Gastrocnemius medialis (tissue), 4 donors: ENCODE results near the gene KRT20.

Experiments
- POLR2A ChIP-seq, 2 donors: fragments of 450-650 bp; IDR thresholded peaks; one replicate each; pipeline ENCODE4 v1.6.1; 2017; ENCODE audit warnings: antibody characterized with exemption in 2 of 2, mild to moderate bottlenecking in 2 of 2, moderate library complexity in 2 of 2
- TF ChIP-seq, protein P1 (sequence below), 5 experiments: fragments of 450-650 bp in 3 of 5; fragments of 200-600 bp in 2 of 5; sonication (generic) in 2 of 5; IDR thresholded peaks in 4 of 5; conservative IDR thresholded peaks in 1 of 5; 1 replicate in 4 of 5; 2 replicates in 1 of 5; pipeline ENCODE4 v1.5.1; 2016 to 2019; ENCODE audit warnings: antibody characterized with exemption in 5 of 5, mild to moderate bottlenecking in 3 of 5, moderate library complexity in 3 of 5

DNA sequence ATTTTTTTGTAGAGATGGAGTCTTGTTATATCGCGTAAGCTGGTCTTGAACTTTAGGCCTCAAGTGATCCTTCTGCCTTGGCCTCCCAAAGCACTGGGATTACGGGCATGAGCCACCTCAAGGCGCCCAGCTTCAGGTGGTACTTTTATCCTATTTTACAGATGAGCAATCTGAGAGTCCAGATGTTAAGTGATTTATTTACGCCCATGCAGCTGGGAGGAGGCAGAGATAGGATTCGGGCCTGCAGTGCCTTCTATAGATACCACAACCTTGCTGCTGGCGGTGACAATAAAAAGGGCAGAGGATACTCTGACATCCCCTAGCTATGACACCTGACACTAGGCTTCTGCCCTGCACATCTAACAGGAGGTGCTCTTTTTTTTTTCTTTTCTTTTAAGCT is 13.7 kb downstream of the KRT20 start:
- TF ChIP-seq, protein P1, sequence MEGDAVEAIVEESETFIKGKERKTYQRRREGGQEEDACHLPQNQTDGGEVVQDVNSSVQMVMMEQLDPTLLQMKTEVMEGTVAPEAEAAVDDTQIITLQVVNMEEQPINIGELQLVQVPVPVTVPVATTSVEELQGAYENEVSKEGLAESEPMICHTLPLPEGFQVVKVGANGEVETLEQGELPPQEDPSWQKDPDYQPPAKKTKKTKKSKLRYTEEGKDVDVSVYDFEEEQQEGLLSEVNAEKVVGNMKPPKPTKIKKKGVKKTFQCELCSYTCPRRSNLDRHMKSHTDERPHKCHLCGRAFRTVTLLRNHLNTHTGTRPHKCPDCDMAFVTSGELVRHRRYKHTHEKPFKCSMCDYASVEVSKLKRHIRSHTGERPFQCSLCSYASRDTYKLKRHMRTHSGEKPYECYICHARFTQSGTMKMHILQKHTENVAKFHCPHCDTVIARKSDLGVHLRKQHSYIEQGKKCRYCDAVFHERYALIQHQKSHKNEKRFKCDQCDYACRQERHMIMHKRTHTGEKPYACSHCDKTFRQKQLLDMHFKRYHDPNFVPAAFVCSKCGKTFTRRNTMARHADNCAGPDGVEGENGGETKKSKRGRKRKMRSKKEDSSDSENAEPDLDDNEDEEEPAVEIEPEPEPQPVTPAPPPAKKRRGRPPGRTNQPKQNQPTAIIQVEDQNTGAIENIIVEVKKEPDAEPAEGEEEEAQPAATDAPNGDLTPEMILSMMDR (IDR thresholded peaks at IDR 0.05 in 4 of 5, conservative IDR thresholded peaks at IDR 0.05 in 1 of 5), result no peak
- no peak for TF ChIP-seq POLR2A (IDR thresholded peaks at IDR 0.05)
